Right lobe of liver (tissue), 6 donors: ENCODE measurements around the gene TDRD1. TPM values are rescaled to one million over a fixed set of nuclear protein-coding genes. Genes with fewer than 3 reads are reported as not detected.

ENCODE experiments used
- ATAC-seq, 4 donors: fragments of 200-7000 bp; cut with Tn5 transposase; one replicate each; pipeline ENCODE4 v1.9.1; 2020; ENCODE audit warnings: mild to moderate bottlenecking in 4 of 4, moderate library complexity in 4 of 4
- DNase-seq, 3 donors: peaks; one replicate each; pipeline ENCODE4 v3.0.0-alpha.2; 2020
- H3K27ac ChIP-seq, 3 donors: fragments of 200-600 bp; one replicate each; pipeline ENCODE4 v1.8.0; 2022
- H3K27me3 ChIP-seq, 2 donors: fragments of 200-600 bp; one replicate each; pipeline ENCODE4 v1.8.0; 2022
- H3K36me3 ChIP-seq, 4 donors: fragments of 200-600 bp; sonication (generic) in 1 of 4; one replicate each; pipeline versions ENCODE4 v1.5.1 to v1.8.0; 2017 to 2022; ENCODE audit warnings: control low read depth in 1 of 4
- H3K4me1 ChIP-seq, 4 donors: fragments of 200-600 bp; sonication (generic) in 1 of 4; one replicate each; pipeline versions ENCODE4 v1.5.1 to v1.8.0; 2017 to 2022; ENCODE audit warnings: control low read depth in 1 of 4
- H3K4me3 ChIP-seq, 3 donors: fragments of 200-600 bp; one replicate each; pipeline ENCODE4 v1.8.0; 2022
- H3K9me3 ChIP-seq, 4 donors: fragments of 200-600 bp; sonication (generic) in 1 of 4; one replicate each; pipeline versions ENCODE4 v1.5.1 to v1.8.0; 2017 to 2022; ENCODE audit warnings: control low read depth in 1 of 4
- CTCF ChIP-seq, 4 donors: fragments of 200-600 bp in 3 of 4; fragments of 450-650 bp in 1 of 4; IDR thresholded peaks; one replicate each; pipeline versions ENCODE4 v1.5.1 to v1.8.0; 2016 to 2022; ENCODE audit warnings: antibody characterized with exemption in 4 of 4, mild to moderate bottlenecking in 2 of 4
- POLR2A ChIP-seq: fragments of 450-650 bp; IDR thresholded peaks from one replicate; pipeline ENCODE4 v1.6.1; 2017; ENCODE audit warnings: antibody characterized with exemption, mild to moderate bottlenecking
- WGBS: methylation state at CpG from one replicate; pipeline ENCODE4 v1.1.6; 2018; ENCODE audit warnings: low coverage, low lambda C conversion rate; ENCODE audit not compliant: insufficient coverage; ENCODE audit errors: missing lambda C conversion rate; 5-methylcytosine and 5-hydroxymethylcytosine counted together
- intact Hi-C, 2 donors: fragments of 100-400 bp; cut with DNase I; formaldehyde crosslinking; loops; one replicate each; pipeline versions ENCODE4 v1.11.2 to v1.14.1; 2022
- total RNA-seq, 6 experiments: library from RNA; depleted of rRNA in 2 of 6; stranded (reverse); fragments of >200 nt in 2 of 6; fragmentation: NEBNext Ultra II Directional in 3 of 6; extraction: Animal tissue kit (Norgen Biotek cat#: 25700) in 3 of 6; gene quantifications; one replicate each; pipeline versions ENCODE4 v1.1.0 to v1.2.4, GENCODE V29; 2016 to 2023
- donor health status: DM: no; HTN: yes; CAD: no.
- donor health status: DM: no; HTN: no; CAD: no.
- donor health status: DM: no; HTN: no; CAD: no.
- donor health status: DM: no; HTN: yes; CAD: no.
- donor health status: DM: no; HTN: yes; CAD: no.

Gene TDRD1
- total RNA-seq, 6 experiments from 2014 or later, result 0.06 to 0.17 (median 0.12) TPM; not detected in 1

GRCh38 chr10:114157912-114158311 lies 21.2 kb upstream of the TDRD1 start:
- no peaks in the 10 kb centered on the region for H3K4me1 ChIP-seq
- no peak overlapping the region for H3K27ac ChIP-seq
- H3K27me3 ChIP-seq, result no peaks in the 10 kb centered on the region
- H3K4me3 ChIP-seq, result no peak overlapping the region
- no peak for DNase-seq
- no peak for ATAC-seq
- WGBS, result 96% methylated on average over 2 of the region's 2 CpGs
- intact Hi-C loops, result no loop called here
- no peaks in the 10 kb centered on the region for H3K9me3 ChIP-seq
- no peaks in the 10 kb centered on the region for H3K36me3 ChIP-seq
- no peak for TF ChIP-seq CTCF (IDR thresholded peaks at IDR 0.05)
- no peak for TF ChIP-seq POLR2A

- Histone ChIP-seq H3K4me1 (no peaks in the 10 kb centered on the region), H3K27me3 (no peaks in the 10 kb centered on the region), H3K36me3 (no peaks in the 10 kb centered on the region), H3K4me3 (no peak overlapping the region), H3K27ac (no peak overlapping the region), H3K9me3 (no peaks in the 10 kb centered on the region)
- DNase-seq, result no peak
- intact Hi-C loops, result no loop called here
- no peak for TF ChIP-seq CTCF (IDR thresholded peaks at IDR 0.05)
- no peak for TF ChIP-seq POLR2A
- 54% methylated on average over 2 of the region's 2 CpGs for WGBS
- ATAC-seq, result no peak
Measured at GRCh38 chr10:114163062-114163461, 16.1 kb upstream of the TDRD1 start.

DNA sequence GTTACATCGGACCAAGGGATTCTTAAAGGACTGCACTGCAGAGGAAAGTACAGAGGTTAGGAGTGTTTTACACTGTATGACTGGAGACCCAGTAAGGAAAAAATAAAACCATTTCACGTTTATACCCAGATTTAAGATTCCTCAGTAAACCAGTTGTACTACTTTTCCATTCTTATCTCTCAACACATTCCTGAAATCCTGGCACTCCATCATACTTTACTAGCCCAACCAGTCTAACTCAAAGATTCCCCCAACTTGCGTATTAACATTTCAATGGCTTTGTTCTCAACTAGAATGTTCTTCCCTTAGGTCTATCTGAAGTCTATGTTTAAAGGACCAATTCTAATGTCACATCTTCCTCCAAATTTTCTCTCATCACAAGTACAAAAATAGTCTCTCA lies 13.1 kb upstream of the TDRD1 start:
- no peaks in the 10 kb centered on the region for H3K36me3 ChIP-seq
- no peak overlapping the region for H3K4me3 ChIP-seq
- no peak for DNase-seq
- H3K4me1 ChIP-seq, result no peaks in the 10 kb centered on the region
- no peaks in the 10 kb centered on the region for H3K27me3 ChIP-seq
- TF ChIP-seq POLR2A (no peak), CTCF (IDR thresholded peaks at IDR 0.05) (no peak)
- peaks cover 0 to 5% (median 2%) of the 10 kb centered on the region in 4 donors for H3K9me3 ChIP-seq
- 86% methylated on average over 3 of the region's 3 CpGs for WGBS
- H3K27ac ChIP-seq, result no peak overlapping the region
- intact Hi-C loops, result no loop called here
- no peak for ATAC-seq

- ATAC-seq (no peak), DNase-seq (no peak)
- H3K4me3 ChIP-seq, result no peak overlapping the region
- 63% methylated on average over 3 of the region's 3 CpGs for WGBS
- H3K27me3 ChIP-seq, result no peaks in the 10 kb centered on the region
- H3K4me1 ChIP-seq, result no peaks in the 10 kb centered on the region
- intact Hi-C loops, result no loop called here
- H3K9me3 ChIP-seq, result peaks cover 0 to 5% (median 2%) of the 10 kb centered on the region in 4 donors
- no peak overlapping the region for H3K27ac ChIP-seq
- H3K36me3 ChIP-seq, result no peaks in the 10 kb centered on the region
- TF ChIP-seq CTCF (IDR thresholded peaks at IDR 0.05) (no peak), POLR2A (no peak)
Measured at GRCh38 chr10:114166494-114166893, 12.7 kb upstream of the TDRD1 start.

DNA sequence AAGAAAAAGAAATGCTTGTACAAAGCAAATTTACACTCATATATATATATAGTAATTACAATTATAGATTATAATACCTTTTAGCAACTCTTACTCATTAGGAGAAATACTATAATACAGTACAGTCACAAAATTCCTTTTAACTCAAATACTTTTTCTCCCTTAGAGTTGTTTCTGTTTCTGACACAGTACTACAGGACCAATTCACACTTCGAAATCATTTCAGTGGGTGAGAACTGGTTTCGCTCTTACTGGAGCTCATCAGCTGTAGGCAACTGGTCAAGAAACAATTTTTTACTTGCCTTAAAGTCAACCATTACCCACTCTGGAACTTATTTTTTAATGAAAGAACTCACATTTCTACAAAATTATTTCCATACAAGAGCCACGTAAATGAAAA lies 11.2 kb upstream of the TDRD1 start:
- WGBS, result 84% methylated on average over 3 of the region's 3 CpGs
- Histone ChIP-seq H3K27me3 (no peaks in the 10 kb centered on the region), H3K4me1 (peaks cover 0 to 10% (median 3%) of the 10 kb centered on the region in 4 donors), H3K4me3 (no peak overlapping the region), H3K9me3 (peaks cover 0 to 5% (median 2%) of the 10 kb centered on the region in 4 donors), H3K27ac (no peak overlapping the region), H3K36me3 (no peaks in the 10 kb centered on the region)
- TF ChIP-seq CTCF (IDR thresholded peaks at IDR 0.05) (no peak), POLR2A (no peak)
- no peak for DNase-seq
- no peak for ATAC-seq
- intact Hi-C loops, result no loop called here
